Trophoblast cell (in vitro differentiated cells and primary cell): ENCODE measurements around the gene REEP5.

Experiments used
- DNase-seq, 2 donors: peaks; one replicate each; pipeline ENCODE4 v3.0.0-alpha.2; 2016
- H2AFZ ChIP-seq: 2 replicates; pipeline ENCODE4 v1.6.1; 2013; ENCODE audit warnings: low read length, moderate library complexity, mild to moderate bottlenecking; ENCODE audit not compliant: insufficient read depth, poor library complexity
- H2AK5ac ChIP-seq: 2 replicates; pipeline ENCODE4 v1.6.1; 2013; ENCODE audit warnings: mild to moderate bottlenecking, low read length
- H2BK120ac ChIP-seq: 2 replicates; pipeline ENCODE4 v1.6.1; 2013; ENCODE audit warnings: low read length, mild to moderate bottlenecking, moderate library complexity; ENCODE audit not compliant: insufficient read depth, poor library complexity
- H2BK12ac ChIP-seq: 2 replicates; pipeline ENCODE4 v1.6.1; 2013; ENCODE audit warnings: mild to moderate bottlenecking, low read length, moderate library complexity
- H2BK5ac ChIP-seq: 2 replicates; pipeline ENCODE4 v1.6.1; 2013; ENCODE audit warnings: low read length, low read depth, moderate library complexity, mild to moderate bottlenecking; ENCODE audit not compliant: poor library complexity
- H3K14ac ChIP-seq: 2 replicates; pipeline ENCODE4 v1.6.1; 2013; ENCODE audit warnings: mild to moderate bottlenecking, low read length
- H3K18ac ChIP-seq: 2 replicates; pipeline ENCODE4 v1.6.1; 2013; ENCODE audit warnings: mild to moderate bottlenecking, low read length
- H3K23ac ChIP-seq: 2 replicates; pipeline ENCODE4 v1.6.1; 2013; ENCODE audit warnings: low read length
- H3K27ac ChIP-seq: 2 replicates; pipeline ENCODE4 v1.5.1; 2013; ENCODE audit warnings: low read depth, mild to moderate bottlenecking, inconsistent platforms, low read length, moderate library complexity
- H3K27me3 ChIP-seq: 2 replicates; pipeline ENCODE4 v1.6.1; 2013; ENCODE audit warnings: inconsistent platforms, mild to moderate bottlenecking, low read length, moderate library complexity; ENCODE audit not compliant: insufficient read depth
- H3K36me3 ChIP-seq, 2 experiments: 1 replicate in 1 of 2; 2 replicates in 1 of 2; pipeline ENCODE4 v1.6.1; 2013; ENCODE audit warnings: low read length in 2 of 2, mild to moderate bottlenecking in 2 of 2, moderate library complexity in 1 of 2; ENCODE audit not compliant: insufficient read depth in 2 of 2, control insufficient read depth in 1 of 2
- H3K4ac ChIP-seq: 2 replicates; pipeline ENCODE4 v1.6.1; 2013; ENCODE audit warnings: low read depth, mild to moderate bottlenecking, low read length, moderate library complexity
- H3K4me1 ChIP-seq, 2 experiments: 1 replicate in 1 of 2; 2 replicates in 1 of 2; pipeline ENCODE4 v1.6.1; 2013; ENCODE audit warnings: low read length in 2 of 2, mild to moderate bottlenecking in 2 of 2, moderate library complexity in 1 of 2; ENCODE audit not compliant: insufficient read depth in 2 of 2, control insufficient read depth in 1 of 2
- H3K4me2 ChIP-seq: 2 replicates; pipeline ENCODE4 v1.6.1; 2013; ENCODE audit warnings: inconsistent platforms, mild to moderate bottlenecking, low read length, moderate library complexity
- H3K4me3 ChIP-seq: 2 replicates; pipeline ENCODE4 v1.5.1; 2013; ENCODE audit warnings: mild to moderate bottlenecking, low read depth, low read length, inconsistent platforms
- H3K79me1 ChIP-seq: one replicate; pipeline ENCODE4 v1.6.1; 2013; ENCODE audit warnings: low read length
- H3K79me2 ChIP-seq: 2 replicates; pipeline ENCODE4 v1.6.1; 2013; ENCODE audit warnings: low read length, mild to moderate bottlenecking; ENCODE audit not compliant: control insufficient read depth, insufficient read depth, poor library complexity
- H3K9ac ChIP-seq: 2 replicates; pipeline ENCODE4 v1.6.1; 2013; ENCODE audit warnings: mild to moderate bottlenecking, low read length
- H3K9me3 ChIP-seq: 2 replicates; pipeline ENCODE4 v1.6.1; 2013; ENCODE audit warnings: low read depth, mild to moderate bottlenecking, control low read depth, inconsistent platforms, low read length; ENCODE audit not compliant: insufficient read depth
- H4K12ac ChIP-seq: 2 replicates; pipeline ENCODE4 v1.6.1; 2013; ENCODE audit warnings: low read depth, mild to moderate bottlenecking, low read length, moderate library complexity
- H4K8ac ChIP-seq: 2 replicates; pipeline ENCODE4 v1.6.1; 2013; ENCODE audit warnings: low read depth, mild to moderate bottlenecking, low read length, moderate library complexity
- H4K91ac ChIP-seq: one replicate; pipeline ENCODE4 v1.6.1; 2013; ENCODE audit warnings: low read depth, mild to moderate bottlenecking, low read length, moderate library complexity
- WGBS: extraction: QIAGEN DNeasy Blood & Tissue Kit; methylation state at CpG from one replicate; pipeline ENCODE4 v1.1.7; 2013; ENCODE audit warnings: missing lambda C conversion rate; ENCODE audit not compliant: insufficient read length, insufficient coverage; ENCODE audit errors: extremely low coverage; 5-methylcytosine and 5-hydroxymethylcytosine counted together

REEP5 gene

GRCh38 chr5:112870966-112871365 lies 51.1 kb downstream of the REEP5 start:
- Histone ChIP-seq H4K91ac (no peak overlapping the region), H4K12ac (no peak overlapping the region), H3K9ac (no peak overlapping the region), H2BK12ac (no peak overlapping the region), H3K27me3 (no peaks in the 10 kb centered on the region), H3K27ac (no peak overlapping the region), H3K36me3 (peaks cover 21 to 33% of the 10 kb centered on the region in 2 experiments), H2AFZ (no peak overlapping the region), H3K14ac (no peak overlapping the region), H3K23ac (no peak overlapping the region), H3K4me1 (no peaks in the 10 kb centered on the region), H2BK120ac (no peak overlapping the region), H4K8ac (no peak overlapping the region), H2BK5ac (no peak overlapping the region), H3K4ac (no peak overlapping the region), H3K4me2 (no peak overlapping the region), H3K79me2 (no peaks in the 10 kb centered on the region), H3K9me3 (no peaks in the 10 kb centered on the region), H3K79me1 (no peaks in the 10 kb centered on the region), H3K4me3 (no peak overlapping the region), H2AK5ac (no peak overlapping the region), H3K18ac (no peak overlapping the region)
- no CpG with 5 or more reads among the region's 3 CpGs for WGBS
- DNase-seq: no peak

- H3K9me3 ChIP-seq: no peaks in the 10 kb centered on the region
- H3K4me1 ChIP-seq: no peaks in the 10 kb centered on the region
- H2BK5ac ChIP-seq: no peak overlapping the region
- no peak overlapping the region for H3K4me2 ChIP-seq
- H4K91ac ChIP-seq: no peak overlapping the region
- H3K79me1 ChIP-seq: no peaks in the 10 kb centered on the region
- DNase-seq: no peak
- H3K9ac ChIP-seq: no peak overlapping the region
- no peak overlapping the region for H3K14ac ChIP-seq
- no CpG with 5 or more reads among the region's 3 CpGs for WGBS
- H3K18ac ChIP-seq: no peak overlapping the region
- H2AK5ac ChIP-seq: no peak overlapping the region
- no peak overlapping the region for H3K4ac ChIP-seq
- peaks cover 21 to 31% of the 10 kb centered on the region in 2 experiments for H3K36me3 ChIP-seq
- no peak overlapping the region for H3K27ac ChIP-seq
- H4K8ac ChIP-seq: no peak overlapping the region
- no peak overlapping the region for H3K23ac ChIP-seq
- no peak overlapping the region for H2BK120ac ChIP-seq
- no peaks in the 10 kb centered on the region for H3K79me2 ChIP-seq
- H2AFZ ChIP-seq: no peak overlapping the region
- no peak overlapping the region for H2BK12ac ChIP-seq
- no peak overlapping the region for H3K4me3 ChIP-seq
- H3K27me3 ChIP-seq: no peaks in the 10 kb centered on the region
- no peak overlapping the region for H4K12ac ChIP-seq
Measured at GRCh38 chr5:112869948-112870347, 52.1 kb downstream of the REEP5 start.

GRCh38 chr5:112867411-112867810 lies 54.6 kb downstream of the REEP5 start:
- no peak overlapping the region for H3K23ac ChIP-seq
- no peak overlapping the region for H4K12ac ChIP-seq
- no peak overlapping the region for H2AK5ac ChIP-seq
- no peak overlapping the region for H4K8ac ChIP-seq
- H3K4me1 ChIP-seq: peaks cover 1 to 2% of the 10 kb centered on the region in 2 experiments
- no peaks in the 10 kb centered on the region for H3K79me1 ChIP-seq
- DNase-seq: no peak
- no peak overlapping the region for H3K27ac ChIP-seq
- H2AFZ ChIP-seq: no peak overlapping the region
- H3K27me3 ChIP-seq: no peaks in the 10 kb centered on the region
- H3K79me2 ChIP-seq: peaks cover 1% of the 10 kb centered on the region
- no peak overlapping the region for H4K91ac ChIP-seq
- no peak overlapping the region for H2BK12ac ChIP-seq
- WGBS: no CpG with 5 or more reads among the region's 5 CpGs
- no peak overlapping the region for H3K4me2 ChIP-seq
- no peak overlapping the region for H3K18ac ChIP-seq
- H3K14ac ChIP-seq: no peak overlapping the region
- no peak overlapping the region for H3K9ac ChIP-seq
- H3K9me3 ChIP-seq: no peaks in the 10 kb centered on the region
- H3K4me3 ChIP-seq: no peak overlapping the region
- H2BK120ac ChIP-seq: no peak overlapping the region
- no peak overlapping the region for H3K4ac ChIP-seq
- no peak overlapping the region for H2BK5ac ChIP-seq
- peaks cover 25 to 36% of the 10 kb centered on the region in 2 experiments for H3K36me3 ChIP-seq

- Histone ChIP-seq H3K27me3 (no peaks in the 10 kb centered on the region), H3K9ac (no peak overlapping the region), H4K91ac (no peak overlapping the region), H4K12ac (no peak overlapping the region), H2AFZ (no peak overlapping the region), H3K18ac (no peak overlapping the region), H4K8ac (no peak overlapping the region), H2BK5ac (no peak overlapping the region), H3K79me2 (peaks cover 7% of the 10 kb centered on the region), H3K79me1 (no peaks in the 10 kb centered on the region), H3K4ac (no peak overlapping the region), H3K36me3 (peaks cover 27 to 37% of the 10 kb centered on the region in 2 experiments), H3K27ac (no peak overlapping the region), H2BK12ac (no peak overlapping the region), H3K9me3 (no peaks in the 10 kb centered on the region), H2BK120ac (no peak overlapping the region), H3K4me2 (no peak overlapping the region), H3K4me1 (peaks cover 6% of the 10 kb centered on the region in 2 experiments), H3K4me3 (no peak overlapping the region), H3K23ac (no peak overlapping the region), H2AK5ac (no peak overlapping the region), H3K14ac (no peak overlapping the region)
- no peak for DNase-seq
- WGBS: no CpG with 5 or more reads among the region's 2 CpGs
Measured at GRCh38 chr5:112866739-112867138, 55.3 kb downstream of the REEP5 start.
